Stimulated activated CD4-positive, alpha-beta T cell treated with anti-CD3 and anti-CD28 coated beads, Interleukin-12 subunit alpha, Interleukin-12 subunit beta, amount 100 ng/mL, for 4 hours (primary cell): Measurements from ENCODE around the gene ARHGAP26.

Experiments used
- DNase-seq: peaks from one replicate; pipeline ENCODE4 v3.0.0-alpha.2; 2020

The ARHGAP26 gene

DNA sequence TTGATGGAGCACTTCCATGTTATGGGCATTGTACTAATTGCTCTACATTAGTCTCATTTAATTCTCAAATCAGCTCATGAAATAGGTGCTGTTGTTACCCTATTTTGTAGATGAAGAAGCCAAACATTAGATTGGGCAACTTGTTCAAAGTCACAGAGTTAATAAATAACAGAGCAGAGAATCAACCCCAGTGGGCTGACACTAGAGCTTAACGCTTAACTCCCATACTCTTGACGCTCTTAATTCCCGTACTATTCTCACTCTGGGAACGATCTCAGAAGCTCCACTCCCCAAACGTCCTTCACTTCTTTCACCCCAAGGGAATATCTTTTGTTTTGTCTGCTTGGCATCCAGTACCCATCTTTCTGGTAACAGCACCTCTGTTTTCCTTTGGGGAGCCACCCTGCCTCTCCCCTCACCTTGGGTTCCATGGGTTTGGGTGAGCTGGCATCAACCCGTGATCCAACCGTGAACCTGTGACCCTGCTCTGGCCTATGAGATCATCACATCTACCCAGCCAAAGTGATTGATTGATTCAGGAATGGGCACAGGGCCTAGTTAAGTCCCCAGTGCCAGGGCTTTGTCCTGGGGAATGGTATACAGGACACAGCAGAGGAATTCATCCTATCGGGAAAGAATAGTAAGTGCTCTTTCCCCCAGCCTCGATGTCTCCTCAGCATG lies 464.1 kb downstream of the ARHGAP26 start:
- no peak for DNase-seq

DNA sequence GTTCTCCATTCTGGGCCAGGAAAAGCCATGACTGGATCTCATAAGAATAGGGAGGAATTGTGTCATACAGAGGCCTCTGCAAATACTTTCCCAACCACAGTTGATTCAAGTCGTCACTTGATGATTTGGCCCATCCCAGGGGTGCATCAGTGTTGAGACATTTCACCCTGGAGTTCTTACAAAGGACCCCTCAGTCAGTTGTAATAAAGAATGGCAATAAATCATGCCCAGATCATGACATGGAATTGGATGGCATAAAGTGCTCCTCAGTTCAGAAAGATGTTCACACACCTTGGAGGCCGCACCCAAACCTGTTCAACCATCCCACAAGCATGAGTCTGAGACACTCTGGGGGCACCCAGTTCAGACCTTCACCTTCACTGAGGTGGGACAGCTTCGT lies 465.2 kb downstream of the ARHGAP26 start:
- DNase-seq, result no peak

GRCh38 chr5:143236682-143237081 lies 466.5 kb downstream of the ARHGAP26 start:
- DNase-seq, result no peak

- no peak for DNase-seq
These were observed 467.5 kb downstream of the ARHGAP26 start for GRCh38 chr5:143237664-143238063.

DNA sequence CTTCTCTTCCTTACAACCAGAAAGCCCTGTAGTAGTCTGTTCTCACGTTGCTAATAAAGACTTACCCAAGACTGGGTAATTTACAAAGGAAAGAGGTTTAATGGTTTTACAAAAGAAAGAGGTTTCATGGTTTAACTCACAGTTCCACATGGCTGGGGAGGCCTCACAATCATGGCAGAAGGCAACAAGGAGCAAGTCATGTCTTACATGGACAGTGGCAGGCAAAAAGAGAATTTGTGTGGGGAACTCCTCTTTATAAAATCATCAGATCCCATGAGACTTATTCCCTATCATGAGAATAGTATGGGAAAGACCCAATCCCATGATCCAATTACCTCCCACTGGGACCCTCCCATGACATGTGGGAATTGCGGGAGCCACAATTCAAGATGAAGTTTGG lies 468.4 kb downstream of the ARHGAP26 start:
- DNase-seq, result no peak

- no peak for DNase-seq
These were observed 469.8 kb downstream of the ARHGAP26 start for GRCh38 chr5:143239882-143240518.

DNA sequence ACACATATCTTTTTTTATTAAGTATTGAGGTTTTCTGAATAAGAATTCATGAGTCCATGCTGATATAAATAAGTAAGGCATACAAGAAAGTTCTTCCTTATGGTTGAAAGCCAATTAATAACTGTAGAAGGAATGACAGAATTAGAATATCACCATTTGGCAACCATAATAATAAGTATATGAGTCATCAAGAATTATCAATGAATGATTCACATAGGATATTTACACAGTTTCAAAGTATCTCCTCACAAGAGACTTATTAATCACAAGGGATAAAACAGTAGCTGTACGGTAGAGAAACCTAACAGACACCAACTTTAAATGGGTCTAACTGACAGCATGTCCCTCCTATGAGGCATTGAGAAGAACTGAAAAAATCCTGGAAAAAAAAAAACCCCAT lies 471.7 kb downstream of the ARHGAP26 start:
- DNase-seq, result no peak

- DNase-seq, result no peak
These were observed 472.9 kb downstream of the ARHGAP26 start for GRCh38 chr5:143243103-143243502.

- no peak for DNase-seq
These were observed 474.0 kb downstream of the ARHGAP26 start for GRCh38 chr5:143244000-143244736.

- no peak for DNase-seq
These were observed 474.8 kb downstream of the ARHGAP26 start for GRCh38 chr5:143244990-143245389.

GRCh38 chr5:143245929-143246561 lies 475.9 kb downstream of the ARHGAP26 start:
- DNase-seq, result no peak

DNA sequence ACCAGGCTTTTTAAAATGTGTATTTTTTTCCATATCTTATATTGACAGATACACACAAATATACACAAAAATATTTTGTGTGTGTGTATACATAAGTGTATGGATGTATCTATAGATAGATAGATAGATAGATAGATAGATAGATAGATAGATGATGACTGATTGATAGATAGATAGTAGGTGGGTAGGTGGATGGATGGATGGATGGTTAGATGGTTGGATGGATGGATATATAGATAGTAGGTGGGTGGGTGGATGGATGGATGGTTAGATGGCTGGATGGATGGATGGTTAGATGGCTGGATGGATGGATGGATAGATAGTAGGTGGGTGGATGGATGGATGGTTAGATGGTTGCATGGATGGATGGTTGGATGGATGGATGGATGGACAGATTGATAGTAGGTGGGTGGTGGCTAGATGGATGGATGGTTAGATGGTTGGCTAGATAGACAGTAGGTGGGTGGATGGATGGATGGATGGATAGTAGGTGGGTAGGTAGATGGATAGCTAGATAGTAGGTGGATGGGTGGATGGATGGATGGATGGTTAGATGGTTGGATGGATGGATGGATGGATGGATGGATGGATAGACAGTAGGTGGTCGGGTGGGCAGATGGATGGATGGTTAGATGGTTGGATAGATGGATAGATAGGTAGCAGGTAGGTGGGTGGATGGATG lies 477.1 kb downstream of the ARHGAP26 start:
- no peak for DNase-seq

DNA sequence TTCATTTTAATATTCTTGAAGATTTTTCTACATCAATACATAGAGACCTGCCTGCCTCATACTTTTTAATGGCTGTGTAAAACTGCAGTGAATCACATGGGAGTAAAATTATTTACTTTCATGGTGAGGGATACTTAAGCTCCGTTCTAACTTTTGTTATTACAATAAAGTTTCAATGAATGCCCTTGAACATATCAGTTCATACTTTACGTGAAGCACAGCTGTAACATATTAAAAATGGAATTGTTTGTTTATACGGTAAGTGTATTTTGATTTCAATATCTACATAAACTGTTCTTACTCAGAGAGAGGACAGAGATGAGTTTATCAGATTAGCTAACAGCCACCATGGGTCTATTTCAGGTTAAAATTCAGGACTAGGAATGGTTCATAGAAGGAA lies 478.2 kb downstream of the ARHGAP26 start:
- no peak for DNase-seq

GRCh38 chr5:143248822-143249579 lies 478.8 kb downstream of the ARHGAP26 start:
- DNase-seq, result no peak

GRCh38 chr5:143249851-143250250 lies 479.7 kb downstream of the ARHGAP26 start:
- DNase-seq, result no peak

DNA sequence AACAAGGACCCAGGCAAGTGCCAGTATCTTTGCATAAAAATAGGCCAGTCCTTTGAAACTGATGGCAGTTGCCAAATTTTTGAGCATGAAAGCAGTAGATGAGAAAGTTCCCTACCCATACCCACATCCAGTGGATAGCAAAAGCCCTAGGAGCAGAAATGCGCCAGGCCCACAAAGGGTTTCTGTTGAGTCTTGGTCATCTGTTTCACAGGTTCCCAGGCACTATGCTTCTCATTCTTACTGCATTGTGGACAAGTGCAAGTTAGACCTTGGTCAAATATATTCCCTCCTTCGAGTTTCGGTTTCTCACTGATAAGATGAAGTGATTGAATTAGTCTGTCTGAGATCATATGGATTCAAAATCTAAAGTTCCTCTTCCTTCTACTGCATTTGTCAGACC lies 481.0 kb downstream of the ARHGAP26 start:
- DNase-seq, result no peak

DNA sequence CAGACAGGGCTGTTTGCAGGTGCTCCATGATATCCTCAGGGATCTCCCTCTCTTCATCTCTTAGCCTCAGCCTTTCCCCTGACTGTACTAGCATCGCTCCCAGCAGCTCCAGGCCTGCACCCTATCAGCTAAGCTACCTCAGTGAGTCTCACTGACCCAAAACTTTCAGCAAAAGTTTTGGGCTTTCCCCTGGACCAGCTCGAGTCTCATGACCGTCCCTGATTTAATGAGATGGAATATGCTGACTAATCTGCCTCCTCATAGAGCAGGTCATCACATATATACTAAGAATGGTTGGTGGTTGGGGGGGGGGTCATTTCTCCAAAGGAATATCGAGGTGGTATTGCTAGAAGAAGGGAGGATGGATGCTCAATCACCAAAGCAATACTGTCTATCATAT lies 481.8 kb downstream of the ARHGAP26 start:
- no peak for DNase-seq

GRCh38 chr5:143254819-143255218 lies 484.6 kb downstream of the ARHGAP26 start:
- DNase-seq, result no peak

- no peak for DNase-seq
These were observed 488.5 kb downstream of the ARHGAP26 start for GRCh38 chr5:143258559-143259253.

GRCh38 chr5:143259254-143259605 lies 489.1 kb downstream of the ARHGAP26 start:
- DNase-seq, result no peak

DNA sequence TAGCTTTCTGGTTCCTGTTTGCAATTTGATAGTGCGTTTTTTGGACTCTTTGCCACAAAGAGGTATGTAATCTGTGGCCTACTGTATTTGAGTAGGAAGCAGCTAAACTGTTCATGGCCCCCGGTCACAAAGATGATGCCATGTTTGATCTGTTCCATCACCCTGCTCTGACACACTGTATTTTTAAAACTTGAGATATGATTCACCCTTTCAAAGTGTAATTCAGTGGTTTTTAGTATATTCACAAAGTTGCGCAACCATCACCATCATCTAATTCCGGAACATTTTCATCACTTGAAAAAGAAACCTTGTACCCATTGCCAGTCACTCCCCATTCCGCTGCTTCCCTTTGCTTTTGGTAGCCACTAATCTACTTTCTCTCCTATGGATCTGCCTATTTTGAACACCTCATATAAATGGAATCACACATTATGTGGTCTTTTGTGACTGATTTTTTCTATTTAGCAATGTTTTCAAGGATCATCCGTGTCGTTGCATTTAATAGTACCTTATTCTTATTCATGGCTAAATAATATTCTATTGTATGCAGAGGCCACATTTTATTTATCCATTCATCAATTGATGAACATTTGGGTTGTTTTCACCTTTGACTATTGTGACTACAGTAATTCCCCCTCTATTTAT lies 491.7 kb downstream of the ARHGAP26 start:
- DNase-seq, result no peak
